ENCODE measurements around the gene JSRP1.

The JSRP1 gene

DNA sequence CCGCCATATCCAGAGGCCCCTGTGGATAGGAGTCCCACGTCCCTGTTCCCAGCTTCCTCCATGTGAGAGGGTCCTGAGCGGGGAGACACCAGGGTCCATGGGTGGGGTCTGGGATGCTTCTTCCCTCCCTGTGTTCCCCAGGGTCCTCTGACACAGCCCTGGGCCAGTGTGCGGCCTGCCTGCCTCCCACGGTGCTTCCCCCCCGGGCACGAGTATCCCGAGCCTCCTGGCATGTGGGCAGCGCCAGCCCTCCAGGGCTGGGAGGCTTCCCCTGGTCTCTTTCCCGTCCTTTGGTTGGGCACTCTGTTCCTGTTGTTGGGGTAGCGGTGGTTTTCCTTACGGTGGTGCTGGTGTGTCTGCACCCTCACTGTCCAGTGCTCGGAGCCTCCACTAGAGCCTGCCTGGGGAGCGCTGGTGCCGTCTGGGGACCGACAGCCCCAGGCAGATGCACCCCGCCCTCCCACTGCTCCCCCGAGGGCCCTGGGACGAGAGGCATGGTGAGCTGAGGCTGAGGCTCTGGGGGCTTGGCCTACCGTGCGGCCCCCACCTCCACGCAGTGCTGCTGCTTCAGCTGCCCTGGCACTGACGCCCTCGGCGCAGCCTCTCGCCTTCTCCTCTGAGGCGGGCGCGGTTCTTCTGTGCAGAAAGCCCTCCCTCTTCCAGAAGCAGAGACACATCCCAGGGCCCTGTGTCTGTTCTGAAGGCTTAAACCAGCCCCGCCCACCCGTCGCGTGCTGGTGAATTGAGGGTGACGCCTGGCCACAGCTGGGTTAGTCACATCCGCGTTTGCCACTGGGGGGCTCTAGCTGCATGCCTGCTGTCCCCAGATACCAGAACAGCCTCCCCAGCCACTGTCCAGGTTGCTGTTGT, 48.0 kb downstream of the JSRP1 start:
- DNase-seq (ENCODE audit: low read depth, low spot score), result peak; percentile 22
- no peak overlapping the region for H3K4me3 ChIP-seq (ENCODE audit: low read length)

DNA sequence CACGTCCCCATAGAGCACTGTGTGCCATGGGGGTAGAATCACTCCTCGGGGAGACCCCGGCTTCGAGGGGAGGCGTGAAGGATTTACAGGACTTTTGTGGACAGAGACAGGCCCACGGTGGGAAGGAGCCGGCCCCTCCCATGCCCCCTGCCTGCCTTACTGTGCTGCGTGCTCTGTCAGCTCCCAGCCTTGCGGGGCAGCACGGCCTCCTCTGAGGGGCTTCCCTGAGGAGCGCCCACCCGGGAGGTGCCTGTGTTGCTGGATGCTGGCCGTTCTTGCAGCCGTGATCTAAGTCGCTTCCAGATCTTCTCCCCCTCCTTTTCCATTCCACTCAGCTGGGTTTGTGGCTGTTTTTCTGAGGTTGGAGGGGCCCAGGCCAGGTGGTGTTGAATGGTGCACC, 49.2 kb downstream of the JSRP1 start:
- H3K4me3 ChIP-seq (ENCODE audit: low read length), result no peak overlapping the region
- no peak for DNase-seq (ENCODE audit: low read depth, low spot score)

- no peak for DNase-seq (ENCODE audit: low read depth, low spot score)
- no peak overlapping the region for H3K4me3 ChIP-seq (ENCODE audit: low read length)
These were observed 53.9 kb downstream of the JSRP1 start for GRCh38 chr19:2202366-2202765.

Measured in Jurkat, Clone E6-1 (cell line).